ENCODE measurements around the gene MIPEP.

Gene MIPEP

DNA sequence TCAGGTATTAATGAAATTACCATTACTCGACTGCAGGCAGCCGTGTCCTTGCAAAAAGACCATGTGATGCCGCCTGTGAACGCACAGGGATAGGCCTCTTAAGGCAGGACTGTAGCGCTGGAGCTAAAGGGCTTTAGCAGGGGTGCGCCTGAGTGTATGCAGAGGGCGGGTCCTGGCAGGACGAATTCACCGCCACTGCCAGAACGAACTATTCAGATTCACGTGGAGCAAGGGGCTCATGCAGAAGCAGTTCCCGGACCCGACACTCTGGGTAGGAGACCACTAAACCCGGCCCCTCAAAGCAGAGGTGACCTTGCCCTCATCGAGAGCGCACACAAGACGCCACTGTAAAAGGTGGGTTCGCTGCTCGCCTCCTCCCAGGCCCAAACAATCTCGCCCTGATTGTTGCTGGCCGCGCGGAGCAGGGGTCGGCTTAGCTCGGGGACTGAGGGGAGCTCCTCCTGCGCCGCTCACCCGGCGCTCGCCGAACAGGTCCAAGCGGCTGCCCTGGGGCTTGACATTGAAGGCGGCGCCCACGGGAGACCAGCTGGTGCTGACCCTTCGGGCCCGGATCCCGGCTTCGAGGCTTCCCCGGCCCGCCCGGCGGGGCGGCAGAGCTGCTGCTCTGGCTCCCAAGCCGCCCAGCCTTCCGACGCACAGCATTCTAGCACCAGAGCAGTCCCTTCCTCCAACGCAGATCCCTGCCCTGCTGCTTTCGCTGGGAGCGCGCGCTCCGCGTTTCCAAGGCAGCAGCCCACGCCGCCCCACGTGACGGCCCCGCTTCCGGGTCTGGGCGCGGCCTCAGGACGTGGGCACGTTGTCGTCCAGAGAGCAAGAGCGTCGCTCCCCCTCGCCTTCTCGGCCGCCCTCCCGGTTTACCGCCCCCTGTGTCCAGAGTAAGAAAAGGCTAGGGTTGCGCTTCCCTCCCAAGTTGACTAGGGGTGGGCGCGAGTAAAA, at the start of gene MIPEP:
TSS of gene MIPEP (minus strand) at position 743 of the 957 bp plus-strand sequence. CDS start at position 663, 80 bp downstream.
- DNase-seq (ENCODE audit: extremely low read depth, low read depth), result peak; percentile 81

GRCh38 chr13:23934520-23934919, 45.3 kb upstream of the MIPEP start:
- no peak for DNase-seq (ENCODE audit: extremely low read depth, low read depth)
- TF ChIP-seq, protein P1, sequence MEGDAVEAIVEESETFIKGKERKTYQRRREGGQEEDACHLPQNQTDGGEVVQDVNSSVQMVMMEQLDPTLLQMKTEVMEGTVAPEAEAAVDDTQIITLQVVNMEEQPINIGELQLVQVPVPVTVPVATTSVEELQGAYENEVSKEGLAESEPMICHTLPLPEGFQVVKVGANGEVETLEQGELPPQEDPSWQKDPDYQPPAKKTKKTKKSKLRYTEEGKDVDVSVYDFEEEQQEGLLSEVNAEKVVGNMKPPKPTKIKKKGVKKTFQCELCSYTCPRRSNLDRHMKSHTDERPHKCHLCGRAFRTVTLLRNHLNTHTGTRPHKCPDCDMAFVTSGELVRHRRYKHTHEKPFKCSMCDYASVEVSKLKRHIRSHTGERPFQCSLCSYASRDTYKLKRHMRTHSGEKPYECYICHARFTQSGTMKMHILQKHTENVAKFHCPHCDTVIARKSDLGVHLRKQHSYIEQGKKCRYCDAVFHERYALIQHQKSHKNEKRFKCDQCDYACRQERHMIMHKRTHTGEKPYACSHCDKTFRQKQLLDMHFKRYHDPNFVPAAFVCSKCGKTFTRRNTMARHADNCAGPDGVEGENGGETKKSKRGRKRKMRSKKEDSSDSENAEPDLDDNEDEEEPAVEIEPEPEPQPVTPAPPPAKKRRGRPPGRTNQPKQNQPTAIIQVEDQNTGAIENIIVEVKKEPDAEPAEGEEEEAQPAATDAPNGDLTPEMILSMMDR (IDR thresholded peaks at IDR 0.05; ENCODE audit: low read depth, low read length), result no peak

More for the DNA sequence above, at the start of gene MIPEP:
- TF ChIP-seq, protein P1 (IDR thresholded peaks at IDR 0.05; ENCODE audit: low read depth, low read length), result peak; percentile 79

DNA sequence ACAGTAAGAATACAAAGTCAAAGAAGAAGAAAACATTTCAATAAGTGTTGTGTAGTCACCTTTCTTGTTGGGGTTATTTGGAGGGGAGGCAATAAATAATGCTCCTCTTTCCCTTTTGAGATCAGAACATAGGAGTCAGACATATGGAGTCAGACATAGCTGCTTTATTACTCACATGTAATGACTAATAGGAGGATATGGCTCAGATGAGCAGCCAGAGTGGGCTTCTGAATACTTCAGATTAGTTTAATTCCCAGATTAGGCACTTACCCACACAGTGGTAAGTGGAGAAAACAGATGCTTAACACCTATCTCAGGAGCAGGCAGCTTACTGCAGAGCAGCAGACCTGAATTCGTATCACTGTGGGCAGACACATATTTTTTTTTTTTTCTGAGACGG, 39.8 kb upstream of the MIPEP start:
- TF ChIP-seq, protein P1 (IDR thresholded peaks at IDR 0.05; ENCODE audit: low read depth, low read length), result no peak
- no peak for DNase-seq (ENCODE audit: extremely low read depth, low read depth)

DNA sequence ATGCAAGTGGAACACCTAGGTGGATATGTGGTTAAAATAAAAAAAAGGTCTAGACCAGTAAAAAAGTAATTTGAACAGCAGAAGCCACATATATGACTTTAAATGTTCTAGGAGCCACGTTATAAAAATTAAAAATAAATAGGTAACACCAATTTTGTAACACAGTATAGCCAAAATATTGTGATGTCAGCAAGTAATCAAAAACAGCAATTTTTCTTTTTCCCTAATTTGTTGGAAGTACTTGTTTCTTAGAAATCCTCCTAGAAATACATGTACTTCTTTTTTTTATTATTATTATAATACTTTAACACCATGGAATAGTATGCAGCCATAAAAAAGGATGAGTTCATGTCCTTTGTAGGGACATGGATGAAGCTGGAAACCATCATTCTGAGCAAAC, 33.8 kb upstream of the MIPEP start:
- no peak for DNase-seq (ENCODE audit: extremely low read depth, low read depth)
- TF ChIP-seq, protein P1 (IDR thresholded peaks at IDR 0.05; ENCODE audit: low read depth, low read length), result no peak

DNA sequence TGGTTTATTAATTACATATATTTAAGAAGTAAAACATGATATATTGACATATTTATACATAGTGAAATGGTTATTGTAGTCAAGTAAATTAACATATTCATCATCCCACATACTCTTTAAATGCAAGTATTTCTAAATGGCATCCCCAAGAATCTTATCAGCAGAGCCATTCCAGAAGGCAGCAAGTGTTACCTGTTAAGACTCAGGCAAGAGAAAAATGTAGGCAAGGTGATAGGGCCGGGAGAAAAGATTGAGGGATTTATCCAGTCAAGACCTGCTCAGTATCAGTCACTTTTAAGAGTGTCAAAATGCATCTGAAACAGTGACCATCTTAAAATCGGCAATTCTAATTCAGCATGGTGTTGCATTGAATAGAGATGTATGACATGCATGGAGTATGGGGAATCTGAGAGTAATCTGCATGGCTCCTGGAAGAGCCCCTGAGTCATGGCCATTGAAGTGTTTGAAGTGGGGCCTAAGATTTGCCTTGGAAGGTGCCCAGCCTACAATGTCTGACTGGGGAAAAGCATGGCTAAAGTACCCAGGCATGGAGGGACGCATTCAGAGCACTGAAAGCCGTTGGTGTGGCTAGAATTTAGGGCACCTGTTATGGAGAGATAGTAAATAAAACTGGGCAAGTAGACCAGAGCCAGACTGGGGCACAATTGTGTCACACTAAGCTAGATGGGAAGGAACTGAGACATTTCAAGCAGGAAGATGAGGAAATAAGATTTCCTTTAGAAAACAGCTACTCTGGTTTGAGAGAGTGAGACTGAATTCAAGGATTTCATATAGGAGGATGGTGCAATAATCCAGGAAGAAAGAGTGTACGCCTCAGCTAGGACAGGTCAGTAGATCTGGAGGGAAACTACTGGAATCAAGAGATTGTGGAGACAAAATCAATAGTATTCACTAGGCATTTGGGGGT, 33.1 kb upstream of the MIPEP start:
- no peak for DNase-seq (ENCODE audit: extremely low read depth, low read depth)
- TF ChIP-seq, protein P1 (IDR thresholded peaks at IDR 0.05; ENCODE audit: low read depth, low read length), result no peak

DNA sequence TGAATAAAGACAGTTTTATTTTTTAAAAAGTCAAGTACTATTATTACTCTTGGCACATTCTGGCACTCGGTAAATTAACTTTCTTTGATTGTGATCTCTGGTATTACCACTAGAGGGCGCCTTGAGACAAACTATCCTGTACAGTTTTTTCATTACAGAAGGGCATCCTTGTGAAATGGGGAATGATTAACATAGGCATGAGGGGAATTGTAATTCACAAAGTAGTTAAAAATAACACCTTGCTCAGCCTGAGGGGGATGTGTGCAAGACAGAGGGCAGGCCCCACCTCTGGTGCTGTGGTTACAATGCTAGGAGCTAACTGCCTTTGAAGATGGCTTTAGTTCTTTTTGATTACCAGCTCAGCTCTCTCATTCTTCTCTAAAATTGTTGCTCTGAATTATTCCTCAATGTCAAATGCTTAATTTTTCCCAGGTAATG, 32.3 kb upstream of the MIPEP start:
- no peak for DNase-seq (ENCODE audit: extremely low read depth, low read depth)
- TF ChIP-seq, protein P1 (IDR thresholded peaks at IDR 0.05; ENCODE audit: low read depth, low read length), result peak; percentile 62
